PC-3 (cell line): ENCODE data around the gene NFIC. TPM values are rescaled to one million over a fixed set of nuclear protein-coding genes. Genes with fewer than 3 reads are reported as not detected.
A peak's percentile ranks its signal among the peaks of the same experiment; 100 is the strongest.

Experiments
- ATAC-seq: fragments of 200-7000 bp; cut with Tn5 transposase; 2 replicates; pipeline ENCODE4 v1.9.1; 2020; ENCODE audit warnings: mild to moderate bottlenecking, moderate library complexity
- BruUV-seq: library from RNA; stranded (reverse); fragments of 400-500 nt; replicated peaks from 2 replicates; lab custom pipeline; 2021; lab: Mats Ljungman, UMichigan
- CTCF ChIA-PET: fragments of 300-600 bp; sonication (Branson Sonifier 250); formaldehyde crosslinking; loops from one replicate; lab custom pipeline; 2022; ENCODE audit warnings: antibody characterized with exemption; lab: Charles Lee
- POLR2A ChIA-PET: fragments of 300-600 bp; sonication (Branson Sonifier 250); formaldehyde crosslinking; loops from one replicate; lab custom pipeline; 2022; ENCODE audit warnings: antibody characterized with exemption; ENCODE audit not compliant: unreplicated experiment; lab: Charles Lee
- DNase-seq: peaks from one replicate; pipeline ENCODE4 v3.0.0-alpha.2; 2015
- H2AFZ ChIP-seq: fragments of 300-600 bp; sonication (generic); 2 replicates; pipeline ENCODE4 v1.6.0; 2016; ENCODE audit warnings: antibody characterized with exemption, low read length
- H3F3A ChIP-seq: fragments of 300-600 bp; sonication (generic); one replicate; pipeline ENCODE4 v1.6.0; 2017; ENCODE audit warnings: antibody characterized with exemption, low read length, control low read depth, mild to moderate bottlenecking; ENCODE audit not compliant: unreplicated experiment
- H3K27ac ChIP-seq: fragments of 300-600 bp; sonication (generic); 2 replicates; pipeline ENCODE4 v1.5.1; 2016; ENCODE audit warnings: mild to moderate bottlenecking, low read length
- H3K27me3 ChIP-seq: fragments of 300-600 bp; sonication (generic); 2 replicates; pipeline ENCODE4 v1.6.1; 2016; ENCODE audit warnings: low read length, mixed read lengths
- H3K36me3 ChIP-seq: fragments of 300-600 bp; sonication (generic); 2 replicates; pipeline ENCODE4 v1.6.1; 2016; ENCODE audit warnings: low read depth, mixed run types, low read length, mixed read lengths
- H3K4me1 ChIP-seq: fragments of 300-600 bp; sonication (generic); 2 replicates; pipeline ENCODE4 v1.5.1; 2016; ENCODE audit warnings: low read length; ENCODE audit not compliant: insufficient read depth
- H3K4me2 ChIP-seq: fragments of 300-600 bp; sonication (generic); 2 replicates; pipeline ENCODE4 v1.6.0; 2016; ENCODE audit warnings: low read length
- H3K4me3 ChIP-seq: fragments of 300-600 bp; sonication (generic); 2 replicates; pipeline ENCODE4 v1.5.1; 2016; ENCODE audit warnings: mild to moderate bottlenecking, low read length, mixed read lengths
- H3K79me2 ChIP-seq: fragments of 300-600 bp; sonication (generic); 2 replicates; pipeline ENCODE4 v1.6.1; 2017; ENCODE audit warnings: low read length, mixed read lengths
- H3K9ac ChIP-seq: fragments of 300-600 bp; sonication (generic); 2 replicates; pipeline ENCODE4 v1.6.0; 2016; ENCODE audit warnings: mild to moderate bottlenecking, low read length
- H3K9me2 ChIP-seq: fragments of 300-600 bp; sonication (generic); replicated peaks from 2 replicates; pipeline ENCODE4 v1.6.1; 2016; ENCODE audit warnings: mixed run types, low read length, mixed read lengths
- H3K9me3 ChIP-seq: fragments of 300-600 bp; sonication (generic); 2 replicates; pipeline ENCODE4 v1.6.1; 2016; ENCODE audit warnings: low read length, mixed read lengths
- H4K20me1 ChIP-seq: fragments of 300-600 bp; sonication (generic); 2 replicates; pipeline ENCODE4 v1.6.1; 2016; ENCODE audit warnings: low read length, mixed read lengths
- EZH2 ChIP-seq: fragments of 300-600 bp; sonication (generic); IDR thresholded peaks from one replicate; pipeline ENCODE4 v1.6.1; 2017; ENCODE audit warnings: antibody characterized with exemption, mild to moderate bottlenecking, low read length; ENCODE audit not compliant: unreplicated experiment
- EZH2phosphoT487 ChIP-seq: fragments of 300-600 bp; sonication (generic); IDR thresholded peaks from 2 replicates; pipeline ENCODE4 v1.6.1; 2018; ENCODE audit warnings: mild to moderate bottlenecking, antibody characterized with exemption, low read length, borderline replicate concordance
- intact Hi-C: fragments of 100-400 bp; cut with micrococcal nuclease; formaldehyde crosslinking; loops from 2 replicates; pipeline ENCODE4 v1.9.0; 2023
- total RNA-seq: library from RNA; depleted of rRNA; stranded (reverse); fragments of >200 nt; gene quantifications from 2 replicates; pipeline ENCODE4 v1.2.3, GENCODE V29; 2014
- TF ChIP-seq, protein P1 (sequence below): fragments of 300-600 bp; sonication (generic); conservative IDR thresholded peaks from 2 replicates; pipeline ENCODE4 v1.5.1; 2017; ENCODE audit warnings: antibody characterized with exemption, low read depth, mild to moderate bottlenecking, low read length

NFIC gene
- total RNA-seq, 1 experiment from 2014 or later: 31.7 TPM

DNA sequence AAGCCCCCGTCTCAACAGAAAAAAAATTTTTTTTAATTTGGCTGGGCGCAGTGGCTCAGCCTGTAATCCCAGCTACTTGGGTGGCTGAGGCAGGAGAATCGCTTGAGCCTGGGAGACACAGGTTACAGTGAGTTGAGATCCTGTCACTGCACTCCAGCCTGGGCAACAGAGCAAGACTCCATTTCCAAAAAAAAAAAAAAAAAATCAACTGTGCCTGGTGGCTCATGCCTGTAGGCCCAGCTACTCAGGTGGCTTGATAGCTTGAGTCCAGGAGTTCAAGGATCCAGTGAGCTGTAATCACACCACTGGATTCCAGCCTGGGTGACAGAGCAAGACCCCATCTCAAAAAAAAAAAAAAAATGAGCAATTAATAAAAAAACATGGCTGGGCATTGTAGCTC, 135.4 kb downstream of the NFIC start:
- no peak overlapping the region for H3K4me3 ChIP-seq
- CTCF ChIA-PET: no interaction called here
- no peaks in the 10 kb centered on the region for H4K20me1 ChIP-seq
- no peaks in the 10 kb centered on the region for H3K9me3 ChIP-seq
- intact Hi-C loops: no loop called here
- no peak overlapping the region for H3K4me2 ChIP-seq
- H3K27me3 ChIP-seq: no peaks in the 10 kb centered on the region
- H3K9me2 ChIP-seq: no peaks in the 10 kb centered on the region
- H3K27ac ChIP-seq: no peak overlapping the region
- no TSS peak for BruUV-seq
- ATAC-seq (no peak), DNase-seq (no peak)
- POLR2A ChIA-PET: no interaction called here
- TF ChIP-seq EZH2 (no peak), EZH2phosphoT487 (no peak)
- H3K79me2 ChIP-seq: peaks cover 39% of the 10 kb centered on the region
- H3K36me3 ChIP-seq: no peaks in the 10 kb centered on the region
- H3K4me1 ChIP-seq: peaks cover 16% of the 10 kb centered on the region
- H3F3A ChIP-seq: no peaks in the 10 kb centered on the region
- H3K9ac ChIP-seq: no peak overlapping the region
- no peak overlapping the region for H2AFZ ChIP-seq

DNA sequence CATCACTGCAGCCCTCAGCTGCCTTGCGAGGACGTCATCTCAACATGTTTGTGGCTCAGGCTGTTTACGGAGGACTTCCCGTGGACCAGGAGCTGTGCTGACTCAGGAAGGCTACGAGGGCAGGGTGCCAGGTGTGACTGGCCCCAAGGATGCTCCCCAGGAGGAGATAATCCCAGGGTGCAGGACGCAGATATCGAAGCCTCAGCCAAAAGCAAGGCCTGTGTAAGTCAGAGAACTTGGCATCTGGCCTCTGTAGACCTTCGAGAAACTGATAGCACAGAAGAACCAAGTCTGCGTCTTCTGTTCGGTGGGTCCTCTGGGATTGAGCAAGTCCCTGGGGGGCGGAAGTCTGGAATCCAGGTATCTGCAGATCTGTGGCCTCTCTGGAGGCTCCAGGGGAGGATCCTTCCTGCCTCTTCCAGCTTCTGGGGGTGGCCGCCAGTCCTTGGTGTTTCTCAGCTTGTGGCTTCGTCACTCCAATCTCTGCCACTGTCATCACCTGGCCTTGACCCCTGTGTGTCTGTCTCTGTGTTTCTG, 136.7 kb downstream of the NFIC start:
- H3K9me3 ChIP-seq: no peaks in the 10 kb centered on the region
- H3K4me1 ChIP-seq: peaks cover 16% of the 10 kb centered on the region
- no peaks in the 10 kb centered on the region for H4K20me1 ChIP-seq
- H3K4me2 ChIP-seq: no peak overlapping the region
- intact Hi-C loops: no loop called here
- no peaks in the 10 kb centered on the region for H3K9me2 ChIP-seq
- ChIA-PET POLR2A (no interaction called here), CTCF (no interaction called here)
- DNase-seq: peak; percentile 8
- peaks cover 42% of the 10 kb centered on the region for H3K79me2 ChIP-seq
- H3F3A ChIP-seq: no peaks in the 10 kb centered on the region
- no TSS peak for BruUV-seq
- no peak overlapping the region for H3K4me3 ChIP-seq
- TF ChIP-seq EZH2phosphoT487 (no peak), EZH2 (no peak)
- TF ChIP-seq, protein P1, sequence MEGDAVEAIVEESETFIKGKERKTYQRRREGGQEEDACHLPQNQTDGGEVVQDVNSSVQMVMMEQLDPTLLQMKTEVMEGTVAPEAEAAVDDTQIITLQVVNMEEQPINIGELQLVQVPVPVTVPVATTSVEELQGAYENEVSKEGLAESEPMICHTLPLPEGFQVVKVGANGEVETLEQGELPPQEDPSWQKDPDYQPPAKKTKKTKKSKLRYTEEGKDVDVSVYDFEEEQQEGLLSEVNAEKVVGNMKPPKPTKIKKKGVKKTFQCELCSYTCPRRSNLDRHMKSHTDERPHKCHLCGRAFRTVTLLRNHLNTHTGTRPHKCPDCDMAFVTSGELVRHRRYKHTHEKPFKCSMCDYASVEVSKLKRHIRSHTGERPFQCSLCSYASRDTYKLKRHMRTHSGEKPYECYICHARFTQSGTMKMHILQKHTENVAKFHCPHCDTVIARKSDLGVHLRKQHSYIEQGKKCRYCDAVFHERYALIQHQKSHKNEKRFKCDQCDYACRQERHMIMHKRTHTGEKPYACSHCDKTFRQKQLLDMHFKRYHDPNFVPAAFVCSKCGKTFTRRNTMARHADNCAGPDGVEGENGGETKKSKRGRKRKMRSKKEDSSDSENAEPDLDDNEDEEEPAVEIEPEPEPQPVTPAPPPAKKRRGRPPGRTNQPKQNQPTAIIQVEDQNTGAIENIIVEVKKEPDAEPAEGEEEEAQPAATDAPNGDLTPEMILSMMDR: no peak
- H3K27me3 ChIP-seq: no peaks in the 10 kb centered on the region
- no peaks in the 10 kb centered on the region for H3K36me3 ChIP-seq
- H3K27ac ChIP-seq: no peak overlapping the region
- no peak overlapping the region for H3K9ac ChIP-seq
- no peak overlapping the region for H2AFZ ChIP-seq
- no peak for ATAC-seq

DNA sequence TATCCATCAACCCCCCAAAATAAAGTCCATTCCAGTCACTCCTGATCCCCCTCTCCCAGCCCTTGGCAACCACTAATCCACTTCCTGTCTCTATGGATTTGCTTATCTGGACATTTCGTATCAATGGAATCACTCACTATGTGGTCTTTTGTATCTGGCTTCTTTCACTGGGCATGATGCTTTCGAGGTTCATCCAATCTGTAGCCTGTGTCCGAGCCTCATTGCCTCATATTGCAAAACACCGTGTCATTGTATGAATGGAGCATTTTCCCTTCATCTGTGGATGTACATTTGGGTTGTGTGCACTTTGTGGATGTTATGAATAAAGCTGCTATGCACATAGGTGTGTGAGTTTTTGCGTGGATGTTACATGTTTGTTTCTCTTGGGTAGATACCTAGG, 138.4 kb downstream of the NFIC start:
- intact Hi-C loops: no loop called here
- CTCF ChIA-PET: no interaction called here

More for the DNA sequence above, 138.4 kb downstream of the NFIC start:
- H2AFZ ChIP-seq: no peak overlapping the region
- no TSS peak for BruUV-seq
- H3K27ac ChIP-seq: no peak overlapping the region
- DNase-seq (no peak), ATAC-seq (no peak)
- H3K9me3 ChIP-seq: no peaks in the 10 kb centered on the region
- H3K27me3 ChIP-seq: no peaks in the 10 kb centered on the region
- no peaks in the 10 kb centered on the region for H3K36me3 ChIP-seq
- H3K9ac ChIP-seq: no peak overlapping the region
- H3K4me3 ChIP-seq: no peak overlapping the region
- no peaks in the 10 kb centered on the region for H3F3A ChIP-seq
- H4K20me1 ChIP-seq: 0 out of 2 replicates have a peak, but pooled peaks cover 3% of the 10 kb centered on the region
- H3K9me2 ChIP-seq: no peaks in the 10 kb centered on the region
- TF ChIP-seq, protein P1: no peak
- TF ChIP-seq EZH2 (no peak), EZH2phosphoT487 (no peak)
- H3K4me2 ChIP-seq: no peak overlapping the region
- POLR2A ChIA-PET: no interaction called here
- peaks cover 23% of the 10 kb centered on the region for H3K4me1 ChIP-seq
- H3K79me2 ChIP-seq: peaks cover 42% of the 10 kb centered on the region
